Peyer's patch (tissue), 4 donors: Measurements from ENCODE around the gene ADAT1. TPM values are rescaled to one million over a fixed set of nuclear protein-coding genes. Genes with fewer than 3 reads are reported as not detected.
A peak's percentile ranks its signal among the peaks of the same experiment; 100 is the strongest.

Source experiments
- DNase-seq, 3 donors: peaks; one replicate each; pipeline ENCODE4 v3.0.0-alpha.2; 2017 to 2019
- H3K27ac ChIP-seq, 4 donors: fragments of 200-600 bp; sonication (generic); one replicate each; pipeline ENCODE4 v1.5.1; 2016 to 2019
- H3K27me3 ChIP-seq, 2 donors: fragments of 200-600 bp; sonication (generic); one replicate each; pipeline ENCODE4 v1.5.1; 2019
- H3K36me3 ChIP-seq, 3 donors: fragments of 200-600 bp; sonication (generic); one replicate each; pipeline ENCODE4 v1.5.1; 2016 to 2019
- H3K4me1 ChIP-seq, 4 donors: fragments of 200-600 bp; sonication (generic); one replicate each; pipeline ENCODE4 v1.5.1; 2016 to 2019
- H3K4me3 ChIP-seq, 4 donors: fragments of 200-600 bp; sonication (generic); 1 replicate in 3 of 4; 2 replicates in 1 of 4; pipeline ENCODE4 v1.5.1; 2016 to 2019; ENCODE audit warnings: mild to moderate bottlenecking in 1 of 4
- H3K9me3 ChIP-seq, 4 donors: fragments of 200-600 bp; sonication (generic); one replicate each; pipeline ENCODE4 v1.5.1; 2016 to 2019; ENCODE audit warnings: mild to moderate bottlenecking in 1 of 4
- CTCF ChIP-seq, 6 experiments: fragments of 450-650 bp in 4 of 6; fragments of 200-600 bp in 2 of 6; sonication (generic) in 1 of 6; IDR thresholded peaks; one replicate each; pipeline ENCODE4 v1.5.1; 2017 to 2019; ENCODE audit warnings: antibody characterized with exemption in 6 of 6, mild to moderate bottlenecking in 3 of 6, moderate library complexity in 1 of 6
- POLR2A ChIP-seq, 2 donors: fragments of 450-650 bp; IDR thresholded peaks; one replicate each; pipeline ENCODE4 v1.5.1; 2017; ENCODE audit warnings: antibody characterized with exemption in 2 of 2, mild to moderate bottlenecking in 2 of 2, moderate library complexity in 2 of 2
- total RNA-seq, 4 donors: library from RNA; depleted of rRNA; stranded (reverse); fragments of >200 nt; gene quantifications; one replicate each; pipeline ENCODE4 v1.1.0, GENCODE V29; 2016

Gene ADAT1, protein sequence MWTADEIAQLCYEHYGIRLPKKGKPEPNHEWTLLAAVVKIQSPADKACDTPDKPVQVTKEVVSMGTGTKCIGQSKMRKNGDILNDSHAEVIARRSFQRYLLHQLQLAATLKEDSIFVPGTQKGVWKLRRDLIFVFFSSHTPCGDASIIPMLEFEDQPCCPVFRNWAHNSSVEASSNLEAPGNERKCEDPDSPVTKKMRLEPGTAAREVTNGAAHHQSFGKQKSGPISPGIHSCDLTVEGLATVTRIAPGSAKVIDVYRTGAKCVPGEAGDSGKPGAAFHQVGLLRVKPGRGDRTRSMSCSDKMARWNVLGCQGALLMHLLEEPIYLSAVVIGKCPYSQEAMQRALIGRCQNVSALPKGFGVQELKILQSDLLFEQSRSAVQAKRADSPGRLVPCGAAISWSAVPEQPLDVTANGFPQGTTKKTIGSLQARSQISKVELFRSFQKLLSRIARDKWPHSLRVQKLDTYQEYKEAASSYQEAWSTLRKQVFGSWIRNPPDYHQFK
- 10 to 100 TPM; 39.2 to 74.1 (median 66.6) TPM for total RNA-seq

GRCh38 chr16:75622761-75623605, at the start of gene ADAT1:
Gene ADAT1, minus strand, starts transcription at chr16:75623281. Its CDS starts 2,482 bp downstream, at chr16:75620799.
- Histone ChIP-seq H3K9me3 (no peaks in the 10 kb centered on the region), H3K4me3 (peak within 1 kb of the TSS; percentile 73 to 84 (median 78)), H3K4me1 (peaks cover 0 to 13% (median 5%) of the 10 kb centered on the region in 4 donors), H3K36me3 (peaks cover 0 to 38% (median 0%) of the 10 kb centered on the region in 3 donors), H3K27me3 (no peaks in the 10 kb centered on the region), H3K27ac (peak within 1 kb of the TSS; percentile 90 to 95 (median 93))
- DNase-seq = peak; percentile 99 to 100 (median 99)
- no peak for TF ChIP-seq CTCF (IDR thresholded peaks at IDR 0.05)
- peak; percentile 61 to 87 for TF ChIP-seq POLR2A (IDR thresholded peaks at IDR 0.05)

- no peaks in the 10 kb centered on the region for H3K36me3 ChIP-seq
Observed at GRCh38 chr16:75667503-75667902, 44.4 kb upstream of the ADAT1 start.

GRCh38 chr16:75660726-75661302, 37.7 kb upstream of the ADAT1 start:
- Histone ChIP-seq H3K27me3 (no peaks in the 10 kb centered on the region), H3K27ac (no peak overlapping the region), H3K9me3 (no peaks in the 10 kb centered on the region), H3K4me3 (no peak overlapping the region), H3K36me3 (peaks cover 0 to 38% (median 0%) of the 10 kb centered on the region in 3 donors), H3K4me1 (no peaks in the 10 kb centered on the region)
- DNase-seq = no peak
- TF ChIP-seq CTCF (IDR thresholded peaks at IDR 0.05) = no peak
- no peak for TF ChIP-seq POLR2A (IDR thresholded peaks at IDR 0.05)

More at GRCh38 chr16:75667503-75667902, 44.4 kb upstream of the ADAT1 start:
- H3K9me3 ChIP-seq = no peaks in the 10 kb centered on the region
- no peak overlapping the region for H3K4me3 ChIP-seq
- TF ChIP-seq CTCF (IDR thresholded peaks at IDR 0.05) (no peak), POLR2A (IDR thresholded peaks at IDR 0.05) (no peak)
- no peaks in the 10 kb centered on the region for H3K4me1 ChIP-seq
- H3K27ac ChIP-seq = no peak overlapping the region
- H3K27me3 ChIP-seq = no peaks in the 10 kb centered on the region
- no peak for DNase-seq

- Histone ChIP-seq H3K4me1 (no peaks in the 10 kb centered on the region), H3K27me3 (no peaks in the 10 kb centered on the region), H3K9me3 (no peaks in the 10 kb centered on the region), H3K36me3 (peaks cover 0 to 43% (median 0%) of the 10 kb centered on the region in 3 donors), H3K27ac (no peak overlapping the region), H3K4me3 (no peak overlapping the region)
- no peak for DNase-seq
- TF ChIP-seq CTCF (IDR thresholded peaks at IDR 0.05) (no peak), POLR2A (IDR thresholded peaks at IDR 0.05) (no peak)
Observed at GRCh38 chr16:75660321-75660720, 37.2 kb upstream of the ADAT1 start.

- Histone ChIP-seq H3K4me3 (no peak overlapping the region), H3K9me3 (no peaks in the 10 kb centered on the region), H3K4me1 (no peaks in the 10 kb centered on the region), H3K27ac (no peak overlapping the region), H3K36me3 (peaks cover 0 to 55% (median 0%) of the 10 kb centered on the region in 3 donors), H3K27me3 (no peaks in the 10 kb centered on the region)
- no peak for DNase-seq
- TF ChIP-seq CTCF (IDR thresholded peaks at IDR 0.05) = no peak
- no peak for TF ChIP-seq POLR2A (IDR thresholded peaks at IDR 0.05)
Observed at GRCh38 chr16:75658175-75658574, 35.1 kb upstream of the ADAT1 start.
